Epithelial cell of proximal tubule (primary cell): Measurements from ENCODE around the gene SUPT3H. TPM values are rescaled to one million over a fixed set of nuclear protein-coding genes. Genes with fewer than 3 reads are reported as not detected.

Experiments used
- DNase-seq: peaks from one replicate; pipeline ENCODE4 v3.0.0-alpha.2; 2011; ENCODE audit warnings: low read depth
- H3K4me3 ChIP-seq: 2 replicates; pipeline ENCODE4 v1.5.1; 2011; ENCODE audit warnings: low read depth, mild to moderate bottlenecking, low read length
- total RNA-seq: library from RNA; depleted of rRNA; stranded (reverse); fragments of >200 nt; gene quantifications from 2 replicates; pipeline ENCODE4 v1.2.3, GENCODE V29; 2015
- TF ChIP-seq, protein P1 (sequence below): conservative IDR thresholded peaks from 2 replicates; pipeline ENCODE4 v1.5.1; 2012; ENCODE audit warnings: low read depth, mild to moderate bottlenecking, low read length

Gene SUPT3H
- total RNA-seq, 1 donor from 2014 or later, result 11.5 TPM

DNA sequence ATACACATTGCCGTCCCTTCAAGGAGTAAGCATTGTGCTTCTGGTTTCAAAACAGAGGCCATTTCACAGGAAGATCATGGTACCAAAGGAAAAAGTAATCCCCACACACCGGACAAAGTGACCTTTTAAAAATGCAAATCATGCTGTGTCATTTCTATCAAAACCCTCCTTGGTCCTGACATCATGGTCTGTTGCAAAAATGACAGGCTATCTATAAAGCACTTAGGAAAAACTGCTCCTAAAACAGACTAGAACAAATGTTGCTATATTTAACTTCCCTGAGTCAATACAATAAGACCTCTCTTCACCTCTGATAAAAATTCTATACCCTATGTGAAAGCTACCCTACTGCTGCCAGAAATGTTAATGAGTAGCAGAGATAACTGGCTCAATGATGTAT, 403.2 kb downstream of the SUPT3H start:
- DNase-seq, result no peak
- H3K4me3 ChIP-seq, result no peak overlapping the region
- TF ChIP-seq, protein P1, sequence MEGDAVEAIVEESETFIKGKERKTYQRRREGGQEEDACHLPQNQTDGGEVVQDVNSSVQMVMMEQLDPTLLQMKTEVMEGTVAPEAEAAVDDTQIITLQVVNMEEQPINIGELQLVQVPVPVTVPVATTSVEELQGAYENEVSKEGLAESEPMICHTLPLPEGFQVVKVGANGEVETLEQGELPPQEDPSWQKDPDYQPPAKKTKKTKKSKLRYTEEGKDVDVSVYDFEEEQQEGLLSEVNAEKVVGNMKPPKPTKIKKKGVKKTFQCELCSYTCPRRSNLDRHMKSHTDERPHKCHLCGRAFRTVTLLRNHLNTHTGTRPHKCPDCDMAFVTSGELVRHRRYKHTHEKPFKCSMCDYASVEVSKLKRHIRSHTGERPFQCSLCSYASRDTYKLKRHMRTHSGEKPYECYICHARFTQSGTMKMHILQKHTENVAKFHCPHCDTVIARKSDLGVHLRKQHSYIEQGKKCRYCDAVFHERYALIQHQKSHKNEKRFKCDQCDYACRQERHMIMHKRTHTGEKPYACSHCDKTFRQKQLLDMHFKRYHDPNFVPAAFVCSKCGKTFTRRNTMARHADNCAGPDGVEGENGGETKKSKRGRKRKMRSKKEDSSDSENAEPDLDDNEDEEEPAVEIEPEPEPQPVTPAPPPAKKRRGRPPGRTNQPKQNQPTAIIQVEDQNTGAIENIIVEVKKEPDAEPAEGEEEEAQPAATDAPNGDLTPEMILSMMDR, result no peak

- no peak for DNase-seq
- H3K4me3 ChIP-seq, result no peak overlapping the region
- TF ChIP-seq, protein P1, result no peak
Observed at GRCh38 chr6:44972709-44973108, 405.0 kb downstream of the SUPT3H start.

- no peak for DNase-seq
- TF ChIP-seq, protein P1, result no peak
- H3K4me3 ChIP-seq, result no peak overlapping the region
Observed at GRCh38 chr6:44969446-44970185, 408.1 kb downstream of the SUPT3H start.

GRCh38 chr6:44967481-44967880, 410.3 kb downstream of the SUPT3H start:
- H3K4me3 ChIP-seq, result no peak overlapping the region
- no peak for DNase-seq
- TF ChIP-seq, protein P1, result no peak

DNA sequence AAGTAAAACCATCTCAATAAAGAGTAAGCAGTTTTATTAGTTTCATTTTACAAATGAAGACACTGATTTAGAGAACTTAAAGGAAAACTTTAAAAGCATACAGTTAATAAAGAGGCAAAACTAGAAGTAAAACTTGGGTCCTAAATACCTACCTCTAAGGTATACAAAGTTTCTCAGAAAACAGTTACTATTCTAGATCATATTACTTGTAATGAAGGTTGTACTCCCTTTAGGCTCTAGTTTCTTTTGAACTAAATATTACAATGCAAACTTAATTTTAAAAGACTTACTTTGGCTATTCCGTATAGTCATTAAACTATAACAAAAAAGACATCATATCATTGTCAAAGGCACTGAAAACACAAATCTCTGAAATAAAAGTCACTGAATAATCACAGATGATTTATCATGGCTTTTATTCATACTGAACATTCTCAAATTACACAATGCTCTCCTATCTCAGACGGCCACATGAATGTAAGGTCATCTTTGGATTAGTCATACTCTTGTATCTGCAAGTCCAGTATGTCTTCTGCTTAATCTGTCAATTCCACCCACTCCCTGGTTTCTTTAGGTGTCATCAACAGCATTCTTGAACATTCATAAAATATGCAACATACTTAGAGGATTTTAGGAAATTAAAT, 411.2 kb downstream of the SUPT3H start:
- TF ChIP-seq, protein P1, result no peak
- peak; percentile 39 for DNase-seq
- no peak overlapping the region for H3K4me3 ChIP-seq

DNA sequence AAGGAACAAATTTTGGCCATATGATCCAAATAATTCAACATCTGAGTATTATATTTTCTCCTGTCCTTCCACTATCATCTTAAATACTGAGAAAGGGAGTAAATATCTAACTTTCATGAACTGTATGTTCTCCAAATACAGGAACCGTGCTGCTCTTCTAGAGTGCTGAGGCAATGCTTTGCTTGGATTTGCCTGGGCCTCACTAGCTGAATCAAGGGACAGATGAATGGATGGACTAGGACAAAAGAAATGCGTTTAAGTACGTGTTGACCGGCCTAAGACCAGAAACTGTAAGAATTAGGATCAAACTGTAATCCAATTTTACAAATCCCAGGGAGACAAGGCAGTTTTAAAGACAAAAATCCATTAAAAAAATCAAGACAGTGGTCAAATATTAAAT, 412.0 kb downstream of the SUPT3H start:
- DNase-seq, result no peak
- TF ChIP-seq, protein P1, result no peak
- H3K4me3 ChIP-seq, result no peak overlapping the region
